Jurkat, Clone E6-1 (cell line): ENCODE results near the gene DCDC2B. TPM values are rescaled to one million over a fixed set of nuclear protein-coding genes. Genes with fewer than 3 reads are reported as not detected.
"Not testable (repeated sequence)": the region's sequence is repeated elsewhere in the genome, so short reads cannot be mapped to it uniquely, and the experiment has no call there.

Source experiments
- DNase-seq: peaks from one replicate; pipeline ENCODE4 v3.0.0-alpha.2; 2011; ENCODE audit warnings: low read depth, low spot score
- H3K4me3 ChIP-seq: 2 replicates; pipeline ENCODE4 v1.5.1; 2011; ENCODE audit warnings: mild to moderate bottlenecking, low read length, control low read depth, moderate library complexity
- polyA plus RNA-seq: library from polyadenylated mRNA; unstranded; fragments of >200 nt; gene quantifications from one replicate; pipeline ENCODE4 v1.2.1, GENCODE V29; 2012; ENCODE audit warnings: missing spikeins; ENCODE audit not compliant: insufficient read length, insufficient read depth

DCDC2B gene
- not detected for polyA plus RNA-seq

DNA sequence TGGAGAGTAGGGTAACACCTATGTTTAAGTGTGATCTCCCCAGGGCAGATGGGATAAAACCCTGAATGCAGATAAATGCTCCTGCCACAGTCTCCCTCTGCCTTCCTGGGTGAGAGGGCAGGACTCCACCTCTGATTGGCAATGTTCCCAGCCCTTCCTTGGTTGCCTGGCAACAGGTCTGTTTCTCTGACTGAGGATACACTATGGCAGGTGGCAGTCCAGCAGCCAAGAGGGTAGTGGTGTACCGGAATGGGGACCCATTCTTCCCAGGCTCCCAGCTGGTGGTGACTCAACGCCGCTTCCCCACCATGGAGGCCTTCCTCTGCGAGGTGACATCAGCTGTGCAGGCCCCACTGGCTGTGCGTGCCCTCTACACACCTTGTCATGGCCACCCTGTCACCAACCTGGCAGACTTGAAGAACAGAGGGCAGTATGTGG, at the start of gene DCDC2B:
DCDC2B (plus strand) TSS at position 199 of the 438 bp plus-strand sequence; CDS start at position 204, 5 bp downstream.
- DNase-seq, result peak; percentile 24
- no peak within 1 kb of the TSS for H3K4me3 ChIP-seq

DNA sequence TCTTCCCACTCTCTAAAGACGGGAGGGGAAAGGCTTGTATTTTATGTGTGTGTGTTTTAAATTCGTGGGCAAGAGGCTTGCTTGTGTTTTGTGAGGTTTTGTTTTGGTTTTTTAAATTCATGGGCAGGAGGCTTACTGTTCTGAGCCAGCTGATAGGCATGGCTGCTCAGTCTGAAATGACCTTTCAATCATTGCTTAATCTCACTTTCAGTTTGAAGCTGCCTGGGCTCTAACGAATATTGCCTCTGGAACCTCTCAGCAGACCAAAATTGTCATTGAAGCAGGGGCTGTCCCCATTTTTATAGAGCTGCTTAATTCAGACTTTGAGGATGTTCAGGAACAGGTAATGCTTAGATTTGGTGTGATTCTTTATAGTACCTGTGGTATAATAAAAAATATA, 49.7 kb upstream of the DCDC2B start:
- no peak overlapping the region for H3K4me3 ChIP-seq
- DNase-seq, result no peak

DNA sequence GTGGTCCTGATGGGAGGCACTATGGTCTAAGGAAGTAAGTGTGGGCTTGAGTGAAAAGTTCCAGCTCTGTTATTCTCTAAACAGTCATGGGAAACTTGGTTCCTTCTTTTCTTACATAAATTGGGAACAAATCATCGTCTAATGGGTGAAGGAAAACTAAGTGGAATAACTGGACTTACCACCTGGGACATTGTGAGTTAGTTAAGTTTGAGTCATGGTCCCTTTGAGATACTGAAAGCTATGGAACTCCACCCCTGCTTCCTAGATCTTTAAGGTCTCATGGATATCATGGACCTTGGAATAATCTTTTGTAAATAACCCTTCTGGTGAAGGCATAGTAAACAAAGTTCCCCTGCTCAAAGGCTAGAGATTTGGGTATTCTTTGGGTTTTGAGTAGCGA, 45.5 kb upstream of the DCDC2B start:
- H3K4me3 ChIP-seq, result no peak overlapping the region
- DNase-seq, result no peak

- not testable (repeated sequence) for DNase-seq, H3K4me3 ChIP-seq
Measured at GRCh38 chr1:32165633-32166032, 43.3 kb upstream of the DCDC2B start.

DNA sequence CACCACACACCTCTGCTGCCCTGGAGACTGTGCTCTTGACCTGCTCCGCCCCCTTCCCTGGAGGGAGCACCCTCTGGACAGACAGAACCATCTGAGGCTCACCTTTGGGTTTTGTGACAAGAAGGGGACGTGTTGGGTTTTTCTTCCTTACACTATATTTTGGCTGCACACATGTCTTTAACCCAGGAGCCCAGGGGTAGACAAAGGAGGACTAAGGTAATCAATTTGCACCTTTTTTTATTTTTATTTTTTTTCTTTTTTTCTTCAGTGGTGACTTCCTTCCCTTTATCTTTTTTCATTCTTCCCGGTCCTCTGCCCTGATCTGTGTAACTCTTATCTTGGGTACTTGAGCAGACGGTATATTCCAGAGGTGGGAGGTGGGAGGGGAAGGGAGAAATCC, 37.9 kb upstream of the DCDC2B start:
- no peak overlapping the region for H3K4me3 ChIP-seq
- no peak for DNase-seq

DNA sequence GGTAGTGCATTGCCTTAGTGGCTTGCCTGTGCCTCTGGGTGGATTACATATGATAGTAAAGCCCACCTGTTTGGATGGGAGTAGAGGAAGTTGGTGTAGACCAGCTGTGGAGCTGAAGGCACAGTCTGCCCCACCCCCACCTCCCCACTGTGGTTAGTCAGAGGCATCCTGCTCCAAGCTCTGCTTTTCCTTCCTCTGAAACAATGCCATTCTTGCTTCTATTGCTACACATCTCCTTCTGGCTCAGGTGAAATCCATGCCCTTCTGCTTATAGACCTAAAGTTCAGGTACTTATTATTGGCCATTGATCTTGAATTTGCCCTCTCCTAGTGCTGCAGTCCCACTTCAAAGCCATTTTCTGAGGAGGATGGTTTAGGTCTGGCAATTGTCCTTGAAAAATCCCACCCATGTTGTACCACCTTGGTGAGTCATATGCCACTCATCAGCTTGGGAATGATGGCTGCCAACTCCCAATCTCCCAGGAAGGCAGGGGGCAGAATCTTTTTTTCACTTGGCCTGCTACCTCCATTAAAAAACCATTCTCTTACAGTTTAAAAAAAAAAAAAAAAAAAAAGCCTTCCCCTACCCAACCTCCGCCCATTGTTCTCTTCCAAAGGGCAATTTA, 36.2 kb upstream of the DCDC2B start:
- peak; percentile 90 for DNase-seq
- H3K4me3 ChIP-seq, result no peak overlapping the region

DNA sequence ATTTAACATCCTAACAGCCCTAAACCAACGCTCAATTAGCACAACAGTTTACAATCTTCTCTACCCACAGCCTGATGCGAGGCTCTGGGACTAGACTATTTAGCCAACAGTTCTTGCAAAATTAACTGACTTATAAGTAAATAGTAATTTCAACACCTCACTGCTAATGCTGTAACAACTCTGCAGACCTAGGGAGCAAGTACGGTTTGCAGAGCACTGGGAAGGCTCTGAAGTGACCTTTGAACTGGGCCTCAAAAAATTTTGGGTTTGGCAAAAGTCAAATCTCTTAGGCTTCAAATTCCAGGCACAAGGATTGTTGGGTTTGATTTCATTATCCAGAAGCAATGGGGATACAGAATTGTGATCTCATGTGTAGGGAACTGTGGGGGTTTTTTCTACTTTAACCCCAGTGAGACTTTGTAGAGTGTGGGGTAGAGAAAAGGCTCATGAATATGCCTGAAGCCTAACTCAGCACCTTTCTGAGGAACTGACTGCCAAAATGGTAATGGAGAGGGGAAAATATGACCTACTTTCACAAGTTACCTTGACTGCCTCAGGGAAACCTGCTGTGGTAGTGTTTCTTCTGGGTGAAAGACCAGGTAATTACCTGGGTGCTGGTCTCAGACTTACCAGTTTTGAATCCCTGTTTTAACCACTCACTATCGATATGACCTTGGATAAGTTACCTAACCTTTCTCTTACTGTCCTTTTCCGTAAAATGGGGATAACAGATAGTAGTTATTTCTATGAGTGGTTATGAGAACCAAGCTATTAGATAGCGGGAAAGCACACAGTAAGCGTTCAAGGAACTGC, 30.3 kb upstream of the DCDC2B start:
- H3K4me3 ChIP-seq, result peak overlapping the region; percentile 84
- no peak for DNase-seq

- H3K4me3 ChIP-seq, result peak overlapping the region; percentile 84
- no peak for DNase-seq
Measured at GRCh38 chr1:32179193-32179442, 29.8 kb upstream of the DCDC2B start.

- H3K4me3 ChIP-seq, result peak within 1 kb of the TSS; percentile 84
- DNase-seq, result peak; percentile 83
Measured at GRCh38 chr1:32179443-32180185, 29.3 kb upstream of the DCDC2B start, which contains the start of gene TXLNA. TSS of gene TXLNA (plus strand) at chr1:32179675. CDS start at chr1:32180346, 671 bp downstream.

DNA sequence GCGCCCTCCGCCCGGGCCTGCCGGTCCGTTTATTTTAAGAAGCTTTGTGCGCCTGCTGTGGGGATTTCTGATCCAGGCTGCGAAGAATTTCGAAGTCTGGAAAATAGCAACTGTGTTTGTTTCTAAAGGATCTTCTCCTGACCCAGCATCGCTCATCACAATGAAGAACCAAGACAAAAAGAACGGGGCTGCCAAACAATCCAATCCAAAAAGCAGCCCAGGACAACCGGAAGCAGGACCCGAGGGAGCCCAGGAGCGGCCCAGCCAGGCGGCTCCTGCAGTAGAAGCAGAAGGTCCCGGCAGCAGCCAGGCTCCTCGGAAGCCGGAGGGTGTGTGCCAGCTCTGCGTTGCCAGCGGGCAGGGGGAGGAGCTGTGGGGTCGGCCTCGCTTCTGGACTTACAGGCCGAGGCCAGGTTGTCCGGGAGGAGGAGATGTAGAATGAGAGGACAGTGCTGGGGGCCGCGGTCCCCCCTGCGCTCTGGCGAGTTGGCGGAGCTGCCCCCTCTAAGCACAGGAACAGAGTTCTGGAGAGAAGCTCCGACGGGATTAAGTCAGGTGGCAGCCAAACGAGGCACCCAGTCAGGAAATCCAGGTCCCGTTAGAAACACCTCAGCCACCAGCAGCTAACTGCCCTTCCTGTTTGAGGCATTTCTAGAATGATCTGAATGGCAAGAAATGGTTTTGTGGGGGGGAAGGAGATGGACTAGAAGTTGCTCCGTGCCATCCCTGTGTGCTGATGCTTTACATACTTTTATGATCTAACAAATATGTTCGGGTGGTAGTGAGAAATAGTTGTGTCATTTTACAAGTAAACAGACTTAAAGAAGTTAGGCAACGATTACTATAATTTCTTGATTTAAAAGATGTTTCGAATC, 28.5 kb upstream of the DCDC2B start:
- peak overlapping the region; percentile 84 for H3K4me3 ChIP-seq
- no peak for DNase-seq

DNA sequence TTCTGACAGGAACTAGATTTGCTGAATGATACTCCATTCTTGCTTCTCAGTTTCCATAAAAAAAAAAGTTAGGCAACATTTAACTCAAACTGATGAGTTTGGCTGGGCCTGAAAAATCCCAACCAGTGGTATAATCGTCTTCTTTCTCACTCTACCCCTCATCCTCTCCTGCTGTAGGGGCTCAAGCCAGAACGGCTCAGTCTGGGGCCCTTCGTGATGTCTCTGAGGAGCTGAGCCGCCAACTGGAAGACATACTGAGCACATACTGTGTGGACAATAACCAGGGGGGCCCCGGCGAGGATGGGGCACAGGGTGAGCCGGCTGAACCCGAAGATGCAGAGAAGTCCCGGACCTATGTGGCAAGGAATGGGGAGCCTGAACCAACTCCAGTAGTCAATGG, 27.8 kb upstream of the DCDC2B start:
- peak overlapping the region; percentile 84 for H3K4me3 ChIP-seq

GRCh38 chr1:32181563-32181962, 27.3 kb upstream of the DCDC2B start:
- no peak overlapping the region for H3K4me3 ChIP-seq

More for the DNA sequence above, 27.8 kb upstream of the DCDC2B start:
- DNase-seq, result no peak

GRCh38 chr1:32182060-32182459, 26.8 kb upstream of the DCDC2B start:
- H3K4me3 ChIP-seq, result no peak overlapping the region
- DNase-seq, result no peak

More at GRCh38 chr1:32181563-32181962, 27.3 kb upstream of the DCDC2B start:
- DNase-seq, result no peak

DNA sequence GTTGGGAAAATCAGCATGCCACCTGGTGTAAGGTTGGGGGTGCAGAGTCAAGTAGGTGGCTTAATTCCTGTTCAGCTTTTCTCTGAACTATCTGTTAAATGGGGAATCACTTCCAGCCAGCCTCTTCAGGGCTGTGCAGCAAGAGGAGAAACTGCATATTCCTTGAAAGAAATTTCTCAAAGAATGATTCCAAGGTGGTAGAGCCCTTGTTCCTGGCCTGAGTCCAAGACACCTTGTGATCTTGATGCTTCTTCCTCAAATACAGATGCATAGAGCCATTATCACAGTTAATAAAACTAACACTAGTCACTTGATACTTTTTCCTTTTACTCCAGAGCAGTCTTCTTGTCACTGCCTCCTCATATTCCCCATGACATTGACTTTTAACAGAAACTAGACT, 24.2 kb upstream of the DCDC2B start:
- DNase-seq, result no peak
- H3K4me3 ChIP-seq, result no peak overlapping the region

DNA sequence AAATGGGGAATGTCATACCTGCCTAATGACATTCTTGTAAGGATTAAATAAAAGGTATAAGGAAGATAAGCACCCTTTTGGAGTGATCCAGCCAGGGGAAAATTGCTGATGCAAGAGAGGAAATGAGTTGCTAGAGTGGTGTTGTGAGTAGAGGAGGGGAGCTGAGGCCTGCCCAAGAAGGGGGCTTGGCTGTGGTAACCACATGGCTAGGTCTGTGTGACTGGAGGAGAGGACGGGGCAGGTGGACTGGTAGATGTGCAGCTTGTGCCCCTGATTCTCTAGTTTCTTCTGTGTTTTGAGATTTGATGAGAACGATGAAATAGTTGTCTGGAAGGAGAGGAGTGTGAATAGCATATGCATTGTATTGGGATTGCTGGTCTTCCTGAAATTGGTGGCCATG, 22.8 kb upstream of the DCDC2B start:
- H3K4me3 ChIP-seq, result no peak overlapping the region
- no peak for DNase-seq

GRCh38 chr1:32186491-32186890, 22.4 kb upstream of the DCDC2B start:
- DNase-seq, result no peak

GRCh38 chr1:32187850-32188249, 21.0 kb upstream of the DCDC2B start:
- DNase-seq, result no peak
- no peak overlapping the region for H3K4me3 ChIP-seq

More at GRCh38 chr1:32186491-32186890, 22.4 kb upstream of the DCDC2B start:
- H3K4me3 ChIP-seq, result no peak overlapping the region

DNA sequence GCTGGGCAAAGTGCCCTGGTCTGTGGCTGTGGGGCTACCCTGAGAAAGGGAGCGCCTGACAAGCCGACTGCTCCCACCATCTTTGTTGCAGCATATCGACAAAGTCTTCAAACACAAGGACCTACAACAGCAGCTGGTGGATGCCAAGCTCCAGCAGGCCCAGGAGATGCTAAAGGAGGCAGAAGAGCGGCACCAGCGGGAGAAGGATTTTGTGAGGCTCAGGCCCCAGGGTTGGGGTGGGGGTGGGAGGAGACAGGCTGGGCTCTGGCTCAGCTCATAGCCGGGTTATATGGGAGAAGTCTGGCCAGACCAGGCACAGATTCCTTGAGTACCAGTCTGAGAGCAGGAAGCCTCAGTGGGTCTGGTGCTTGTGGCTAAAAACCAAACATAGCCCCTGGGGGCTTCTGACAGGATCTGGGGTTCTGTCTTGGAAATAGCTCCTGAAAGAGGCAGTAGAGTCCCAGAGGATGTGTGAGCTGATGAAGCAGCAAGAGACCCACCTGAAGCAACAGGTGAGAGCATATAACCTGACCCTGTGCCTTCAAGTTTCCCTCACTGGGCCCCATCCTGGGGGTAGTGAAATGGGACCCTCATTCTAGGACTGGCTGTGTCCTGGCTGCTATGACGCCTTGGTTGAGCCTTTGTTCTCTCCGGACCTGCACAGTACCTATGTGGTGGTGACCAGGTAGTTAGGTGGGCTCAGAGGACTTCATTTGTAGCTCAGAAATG, 16.5 kb upstream of the DCDC2B start:
- DNase-seq, result no peak
- H3K4me3 ChIP-seq, result no peak overlapping the region
